GM12878 (cell line): ENCODE data around the gene CTR9. TPM values are rescaled to one million over a fixed set of nuclear protein-coding genes. Genes with fewer than 3 reads are reported as not detected.

Experiments
- ATAC-seq: fragments of 200-7000 bp; cut with Tn5 transposase; 3 replicates; pipeline ENCODE4 v1.9.1; 2020; ENCODE audit warnings: mild to moderate bottlenecking, moderate library complexity
- BruUV-seq: library from RNA; stranded (reverse); fragments of 400-500 nt; replicated peaks from 2 replicates; lab custom pipeline; 2021; lab: Mats Ljungman, UMichigan
- CTCF ChIA-PET: fragments of 300-600 bp; sonication (Branson Sonifier 250); formaldehyde crosslinking; extraction: SDS; loops from one replicate; lab custom pipeline; 2021; ENCODE audit warnings: inconsistent platforms; lab: Yijun Ruan, JAX
- POLR2A ChIA-PET: fragments of 350-600 bp; formaldehyde crosslinking; extraction: SDS; loops from one replicate; lab custom pipeline; 2021; ENCODE audit warnings: inconsistent platforms; lab: Charles Lee
- RAD21 ChIA-PET: fragments of 300-600 bp; sonication (Branson Sonifier 250); formaldehyde crosslinking; loops from one replicate; lab custom pipeline; 2023; ENCODE audit warnings: antibody characterized with exemption; ENCODE audit not compliant: unreplicated experiment; lab: Charles Lee
- SMC1A ChIA-PET: fragments of 300-600 bp; sonication (Branson Sonifier 250); formaldehyde crosslinking; loops from one replicate; lab custom pipeline; 2023; ENCODE audit not compliant: unreplicated experiment, uncharacterized antibody; lab: Charles Lee
- DNase-seq: peaks from one replicate; pipeline ENCODE4 v3.0.0-alpha.2; 2011; ENCODE audit warnings: low read depth, low spot score
- FAIRE-seq: peaks from 3 replicates; lab custom pipeline; 2011; peaks lifted over from hg19 to GRCh38; lab: Jason Lieb, UNC
- H2AFZ ChIP-seq: 2 replicates; pipeline ENCODE4 v1.6.0; 2011; ENCODE audit warnings: low read depth, low read length, control low read depth; ENCODE audit not compliant: control insufficient read depth
- H3K27ac ChIP-seq: 2 replicates; pipeline ENCODE4 v1.5.1; 2011; ENCODE audit warnings: control low read depth; ENCODE audit not compliant: control insufficient read depth, insufficient read depth
- H3K27me3 ChIP-seq, 2 experiments: replicated peaks in 1 of 2; 2 replicates each; pipeline versions ENCODE4 v1.6.0 to v1.6.1; 2011; ENCODE audit warnings: low read length in 1 of 2; ENCODE audit not compliant: control insufficient read depth in 2 of 2, insufficient read depth in 2 of 2
- H3K36me3 ChIP-seq, 2 experiments: 2 replicates each; pipeline ENCODE4 v1.5.1; 2011; ENCODE audit warnings: low read length in 1 of 2; ENCODE audit not compliant: control insufficient read depth in 2 of 2, insufficient read depth in 2 of 2
- H3K4me1 ChIP-seq: 2 replicates; pipeline ENCODE4 v1.6.1; 2011; ENCODE audit warnings: mild to moderate bottlenecking, low read length, moderate library complexity, mixed read lengths; ENCODE audit not compliant: control insufficient read depth, insufficient read depth
- H3K4me2 ChIP-seq: 2 replicates; pipeline ENCODE4 v1.6.0; 2011; ENCODE audit warnings: control low read depth; ENCODE audit not compliant: control insufficient read depth, insufficient read depth
- H3K4me3 ChIP-seq: fragments of 200-600 bp; sonication (generic); 2 replicates; pipeline ENCODE4 v1.5.1; 2016
- H3K79me2 ChIP-seq: 2 replicates; pipeline ENCODE4 v1.6.0; 2011; ENCODE audit warnings: low read length; ENCODE audit not compliant: control insufficient read depth, insufficient read depth
- H3K9ac ChIP-seq: 2 replicates; pipeline ENCODE4 v1.8.0; 2011; ENCODE audit warnings: low read length, control low read depth, mixed read lengths; ENCODE audit not compliant: control insufficient read depth, insufficient read depth
- H3K9me3 ChIP-seq: replicated peaks from 3 replicates; pipeline ENCODE4 v1.5.1; 2011; ENCODE audit warnings: mild to moderate bottlenecking, low read length; ENCODE audit not compliant: control insufficient read depth, insufficient read depth
- H4K20me1 ChIP-seq: 2 replicates; pipeline ENCODE4 v1.6.0; 2011; ENCODE audit not compliant: control insufficient read depth, insufficient read depth
- BACH1 ChIP-seq: fragments of 450-650 bp; IDR thresholded peaks from 2 replicates; pipeline ENCODE4 v1.6.1; 2017; ENCODE audit warnings: mild to moderate bottlenecking, borderline replicate concordance
- BCL11A ChIP-seq: IDR thresholded peaks from 2 replicates; pipeline ENCODE4 v1.6.1; 2011; ENCODE audit warnings: low read depth, low read length
- IRF4 ChIP-seq: IDR thresholded peaks from 2 replicates; pipeline ENCODE4 v1.6.1; 2011; ENCODE audit warnings: low read depth, low read length
- POLR2A ChIP-seq: IDR thresholded peaks from 2 replicates; pipeline ENCODE4 v1.6.1; 2011; ENCODE audit warnings: low read depth, mild to moderate bottlenecking, low read length
- POLR2AphosphoS5 ChIP-seq: IDR thresholded peaks from 2 replicates; pipeline ENCODE4 v1.6.1; 2011; ENCODE audit warnings: mild to moderate bottlenecking, low read length, inconsistent platforms
- RAD51 ChIP-seq: fragments of 450-650 bp; IDR thresholded peaks from 2 replicates; pipeline ENCODE4 v1.6.1; 2016; ENCODE audit warnings: moderate library complexity, mild to moderate bottlenecking, inconsistent platforms
- RUNX3 ChIP-seq: IDR thresholded peaks from 2 replicates; pipeline ENCODE4 v1.6.1; 2012; ENCODE audit warnings: low read length, inconsistent platforms
- SRF ChIP-seq, 2 experiments: IDR thresholded peaks; 2 replicates each; pipeline ENCODE4 v1.6.1; 2011; ENCODE audit warnings: low read depth in 2 of 2, low read length in 2 of 2, mild to moderate bottlenecking in 1 of 2, moderate library complexity in 1 of 2
- STAT3 ChIP-seq: IDR thresholded peaks from 2 replicates; pipeline ENCODE4 v1.6.1; 2011; ENCODE audit warnings: low read depth, low read length, improper control_type of control experiment
- SUZ12 ChIP-seq: fragments of 200-600 bp; sonication (generic); IDR thresholded peaks from one replicate; pipeline ENCODE4 v1.6.1; 2018; ENCODE audit warnings: antibody characterized with exemption, mild to moderate bottlenecking; ENCODE audit not compliant: unreplicated experiment
- ZNF274 ChIP-seq: IDR thresholded peaks from one replicate; pipeline ENCODE4 v1.8.0; 2011; ENCODE audit not compliant: insufficient read length, insufficient read depth
- WGBS: methylation state at CpG from one replicate; pipeline ENCODE4 v1.1.6; 2016; ENCODE audit warnings: low lambda C conversion rate; ENCODE audit not compliant: insufficient replicate concordance, insufficient coverage; ENCODE audit errors: missing lambda C conversion rate; 5-methylcytosine and 5-hydroxymethylcytosine counted together
- in situ Hi-C: fragments of 300-500 bp; cut with MboI; formaldehyde crosslinking; loops from 9 replicates; pipeline ENCODE4 v1.14.3; 2018; ENCODE audit warnings: mixed read lengths
- intact Hi-C: fragments of 100-400 bp; cut with micrococcal nuclease; formaldehyde crosslinking; loops from one replicate; pipeline ENCODE4 v1.14.2; 2022; ENCODE audit not compliant: unreplicated experiment
- polyA plus RNA-seq, 11 experiments: library from polyadenylated mRNA; depleted of rRNA in 4 of 11; unstranded in 6 of 11; stranded (reverse) in 5 of 11; fragments of >200 nt; fragmentation: Nextera tagmentation in 4 of 11; fragmentation: Illumina TruSeq in 1 of 11; extraction: Ambion mirVana in 4 of 11; extraction: Trizol in 1 of 11; gene quantifications; 1 replicate in 1 of 11; 2 replicates in 10 of 11; pipeline versions ENCODE4 v1.2.1 to v1.2.3, GENCODE V29; 2011 to 2016; ENCODE audit warnings: inconsistent platforms in 2 of 11, missing spikeins in 2 of 11, low read depth in 1 of 11
- total RNA-seq, 4 experiments: library from RNA; depleted of rRNA in 3 of 4; stranded (reverse); fragments of >200 nt in 3 of 4; fragmentation: Illumina TruSeq in 1 of 4; extraction: Trizol in 1 of 4; gene quantifications; 2 replicates each; pipeline versions ENCODE4 v1.2.1 to v1.2.3, GENCODE V29; 2013 to 2021
- TF ChIP-seq, protein P1 (sequence below): IDR thresholded peaks from 2 replicates; pipeline ENCODE4 v1.6.1; 2012; ENCODE audit warnings: low read depth, low read length, improper control_type of control experiment
- TF ChIP-seq, protein P2 (sequence below): IDR thresholded peaks from 2 replicates; pipeline ENCODE4 v1.6.1; 2011; ENCODE audit warnings: borderline replicate concordance, low read depth, mild to moderate bottlenecking, moderate library complexity, low read length; ENCODE audit not compliant: insufficient read depth, poor library complexity, severe bottlenecking

CTR9 gene
- total and polyA plus RNA-seq, 10 of the 15 experiments (the other 5 are each of a cell fraction or from before 2014, with no cell fraction given): 13.9 to 54.9 (median 28.9) TPM

DNA sequence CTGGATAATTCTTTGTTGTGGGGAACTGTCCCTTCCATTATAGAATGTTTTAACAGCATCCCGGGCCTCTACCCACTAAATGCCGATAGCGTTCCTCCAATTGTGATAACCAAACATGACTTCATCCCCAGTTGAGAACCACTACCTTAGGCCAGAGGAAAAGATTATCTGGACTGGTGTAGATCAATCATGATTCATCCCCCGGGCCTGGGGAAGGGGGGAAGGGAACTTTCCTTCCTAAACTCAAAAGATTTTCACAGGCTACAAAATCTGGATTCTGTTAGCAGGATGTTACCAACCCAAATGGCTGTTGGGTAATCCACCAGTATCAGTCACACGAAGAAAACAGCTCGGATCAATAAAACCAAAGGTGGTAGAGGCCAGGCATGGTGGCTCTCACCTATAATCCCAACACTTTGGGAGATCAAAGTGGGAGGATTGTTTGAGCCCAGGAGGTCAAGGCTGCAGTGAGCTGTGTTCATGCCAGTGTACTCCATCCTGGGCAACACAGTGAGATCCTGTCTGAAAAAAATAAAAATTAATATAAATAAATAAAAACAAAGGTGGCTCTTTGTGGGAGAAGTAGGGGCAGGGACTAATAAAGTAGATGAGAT, 10.1 kb downstream of the CTR9 start:
- H3K4me2 ChIP-seq: no peak overlapping the region
- WGBS: 97% methylated on average over 6 of the region's 6 CpGs
- H3K9me3 ChIP-seq: no peaks in the 10 kb centered on the region
- intact Hi-C loops (no loop called here), in situ Hi-C loops (no loop called here)
- peaks cover 3 to 19% of the 10 kb centered on the region in 2 experiments; a peak in 3 of 4 replicates for H3K36me3 ChIP-seq
- no peaks in the 10 kb centered on the region for H3K27me3 ChIP-seq
- ChIA-PET RAD21 (interaction anchor here (1.0 kb wide), 1 partner anchor 46 kb away, joined by 3 read pairs; no protein-coding TSS in a partner anchor), POLR2A (no interaction called here), SMC1A (interaction anchor here (1.4 to 2.4 kb wide), 3 partner anchors 9 to 32 kb away, joined by 5 to 8 read pairs (median 7); no protein-coding TSS in a partner anchor), CTCF (interaction anchor here (0.6 to 4.1 kb wide), 7 partner anchors 9 to 1052 kb away, joined by 3 to 23 read pairs (median 4); partner anchors contain the start of genes CTR9 and EIF4G2)
- H2AFZ ChIP-seq: no peak overlapping the region
- FAIRE-seq: no peak
- no peak overlapping the region for H3K27ac ChIP-seq
- H3K79me2 ChIP-seq: no peaks in the 10 kb centered on the region
- no TSS peak for BruUV-seq
- no peak for ATAC-seq
- TF ChIP-seq RUNX3 (no peak), SRF (IDR thresholded peaks at IDR 0.05; ENCODE audit: low read depth in 2 of 2, low read length in 2 of 2) (no peak), BCL11A (no peak), SUZ12 (no peak), ZNF274 (no peak), POLR2A (no peak), BACH1 (no peak), IRF4 (no peak), RAD51 (no peak), POLR2AphosphoS5 (no peak), STAT3 (no peak)
- TF ChIP-seq, protein P1, sequence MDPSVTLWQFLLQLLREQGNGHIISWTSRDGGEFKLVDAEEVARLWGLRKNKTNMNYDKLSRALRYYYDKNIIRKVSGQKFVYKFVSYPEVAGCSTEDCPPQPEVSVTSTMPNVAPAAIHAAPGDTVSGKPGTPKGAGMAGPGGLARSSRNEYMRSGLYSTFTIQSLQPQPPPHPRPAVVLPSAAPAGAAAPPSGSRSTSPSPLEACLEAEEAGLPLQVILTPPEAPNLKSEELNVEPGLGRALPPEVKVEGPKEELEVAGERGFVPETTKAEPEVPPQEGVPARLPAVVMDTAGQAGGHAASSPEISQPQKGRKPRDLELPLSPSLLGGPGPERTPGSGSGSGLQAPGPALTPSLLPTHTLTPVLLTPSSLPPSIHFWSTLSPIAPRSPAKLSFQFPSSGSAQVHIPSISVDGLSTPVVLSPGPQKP: no peak
- TF ChIP-seq, protein P2, sequence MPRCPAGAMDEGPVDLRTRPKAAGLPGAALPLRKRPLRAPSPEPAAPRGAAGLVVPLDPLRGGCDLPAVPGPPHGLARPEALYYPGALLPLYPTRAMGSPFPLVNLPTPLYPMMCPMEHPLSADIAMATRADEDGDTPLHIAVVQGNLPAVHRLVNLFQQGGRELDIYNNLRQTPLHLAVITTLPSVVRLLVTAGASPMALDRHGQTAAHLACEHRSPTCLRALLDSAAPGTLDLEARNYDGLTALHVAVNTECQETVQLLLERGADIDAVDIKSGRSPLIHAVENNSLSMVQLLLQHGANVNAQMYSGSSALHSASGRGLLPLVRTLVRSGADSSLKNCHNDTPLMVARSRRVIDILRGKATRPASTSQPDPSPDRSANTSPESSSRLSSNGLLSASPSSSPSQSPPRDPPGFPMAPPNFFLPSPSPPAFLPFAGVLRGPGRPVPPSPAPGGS: no peak
- H4K20me1 ChIP-seq: no peaks in the 10 kb centered on the region
- peaks cover 11% of the 10 kb centered on the region for H3K4me1 ChIP-seq
- no peak overlapping the region for H3K4me3 ChIP-seq
- H3K9ac ChIP-seq: no peak overlapping the region
- no peak for DNase-seq
